GM21717 (cell line): ENCODE measurements around the gene ZNF202.
"Not testable (repeated sequence)": the region's sequence is repeated elsewhere in the genome, so short reads cannot be mapped to it uniquely, and the experiment has no call there.

Source experiments
- ATAC-seq: cut with Tn5 transposase; IDR thresholded peaks from one replicate; pipeline ENCODE4 v1.9.1; 2021; ENCODE audit warnings: mild to moderate bottlenecking, moderate library complexity; ENCODE audit not compliant: unreplicated experiment

Gene ZNF202

DNA sequence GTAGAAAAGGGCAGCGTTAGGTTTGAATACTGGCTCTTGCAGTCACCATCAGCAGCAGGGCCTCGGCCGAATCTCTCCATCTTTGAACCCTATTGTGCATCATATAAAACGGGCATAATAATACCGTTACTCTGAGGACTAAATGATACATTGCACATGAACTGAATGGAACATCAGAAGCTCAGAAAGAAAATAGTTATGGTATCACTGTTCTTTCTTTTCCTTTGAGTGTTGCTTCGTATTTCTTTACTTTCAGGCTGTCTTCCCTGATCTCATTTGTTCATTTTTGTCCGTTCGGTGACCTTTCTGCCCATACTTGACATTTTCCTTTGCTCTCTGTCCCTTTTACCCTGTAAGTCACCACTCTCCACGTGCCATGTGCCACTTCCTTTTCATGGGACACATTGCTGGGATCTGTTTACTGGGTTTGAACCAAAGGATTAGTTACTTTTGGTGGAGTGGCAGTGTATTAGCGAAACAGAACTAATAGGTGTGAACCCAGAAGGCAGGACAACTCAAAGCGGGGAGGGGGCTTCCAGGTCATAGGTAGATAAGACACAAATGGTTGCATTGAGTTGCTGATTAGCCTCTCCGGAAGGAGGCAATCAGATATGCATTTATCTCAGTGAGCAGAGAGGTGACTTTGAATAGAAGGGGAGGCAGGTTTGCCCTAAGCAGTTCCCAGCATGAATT is 717 bp upstream of the ZNF202 start:
- ATAC-seq, result no peak

DNA sequence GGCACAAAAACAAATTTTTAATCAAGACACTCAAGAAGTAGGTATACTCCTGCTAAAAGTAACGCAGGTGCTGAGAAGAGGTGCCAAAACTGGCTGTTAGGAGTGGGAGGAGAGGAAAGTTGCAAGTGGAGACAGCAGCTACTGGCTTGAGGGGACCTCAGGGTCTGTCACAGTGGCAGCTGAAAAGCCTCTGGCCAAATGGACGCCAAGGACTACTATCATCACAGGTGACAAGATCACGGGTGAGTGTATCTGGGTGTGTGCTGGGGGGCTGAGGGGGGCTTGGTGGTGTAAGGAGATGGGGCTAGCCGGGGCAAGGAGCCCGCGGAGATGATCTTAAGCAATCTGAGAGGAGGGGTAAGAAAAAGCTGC is 687 bp downstream of the ZNF202 start:
- ATAC-seq, result peak; percentile 4

DNA sequence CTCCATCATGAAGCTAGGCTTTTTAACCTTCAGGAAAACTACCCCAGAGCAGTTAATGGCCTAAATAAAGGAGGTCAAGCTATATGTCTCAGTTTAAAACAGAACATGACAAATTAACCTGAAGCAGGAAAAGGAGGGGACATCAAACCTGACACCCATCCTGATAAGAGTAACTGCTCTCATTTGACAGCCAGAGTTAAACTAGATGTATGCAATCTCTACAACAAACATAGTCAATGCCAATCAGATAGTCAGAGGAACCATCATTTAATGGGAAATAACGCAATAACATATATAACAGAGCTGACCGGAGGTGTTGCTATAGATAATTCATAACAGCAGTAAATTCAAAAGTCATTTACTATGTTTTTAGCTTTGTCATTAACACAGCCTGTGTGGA is 3.1 kb downstream of the ZNF202 start:
- no peak for ATAC-seq

DNA sequence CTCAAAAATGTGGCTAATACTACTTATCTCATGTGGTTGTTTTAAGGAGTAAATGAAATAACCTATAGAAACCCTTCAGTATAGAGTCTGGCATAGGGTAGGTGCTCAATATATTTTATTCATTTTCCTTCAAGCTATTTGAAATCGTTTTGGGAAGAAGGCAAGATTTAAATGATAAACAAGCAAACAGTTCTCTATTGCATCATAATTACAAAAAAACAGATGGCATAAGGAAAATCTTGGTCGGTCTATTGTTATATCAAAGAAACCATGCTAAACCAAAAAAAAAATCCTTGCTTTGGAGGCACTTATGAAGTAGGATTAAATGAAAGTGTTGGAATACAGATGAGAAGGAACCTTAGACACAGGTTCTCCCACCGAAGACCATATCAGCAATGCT is 4.7 kb downstream of the ZNF202 start:
- no peak for ATAC-seq

- no peak for ATAC-seq
These were observed 11.9 kb downstream of the ZNF202 start for GRCh38 chr11:123729602-123730001.

DNA sequence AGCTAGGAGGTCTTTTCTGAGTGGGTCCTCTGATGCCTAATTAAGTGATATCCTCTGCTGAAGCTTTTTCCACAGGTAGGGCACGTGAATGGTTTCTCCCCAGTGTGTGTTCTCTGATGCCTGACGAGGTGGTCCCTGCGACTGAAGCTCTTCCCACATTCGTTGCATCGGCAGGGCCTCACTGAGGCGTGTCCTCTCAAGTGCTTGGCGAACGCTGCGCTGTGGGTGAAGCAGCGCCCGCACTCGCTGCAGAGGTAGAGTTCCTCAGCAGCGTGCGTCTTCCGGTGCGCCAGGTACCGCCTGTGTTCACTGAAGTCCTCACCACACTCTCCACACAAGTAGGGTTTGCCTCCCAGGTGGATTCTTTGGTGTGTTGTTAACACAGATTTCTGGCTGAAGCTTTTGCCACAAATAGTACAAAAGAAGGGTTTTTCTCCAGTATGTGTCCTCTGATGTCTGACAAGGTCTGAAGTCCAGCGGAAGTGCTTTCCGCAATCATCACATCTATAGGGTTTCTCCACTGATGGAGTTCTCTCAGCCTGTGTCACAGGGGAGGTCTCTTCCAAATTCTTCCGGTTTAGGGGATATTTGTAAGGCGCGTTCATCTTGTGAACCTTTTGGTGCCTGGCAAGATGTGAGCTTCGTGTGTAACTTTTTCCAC is 15.3 kb downstream of the ZNF202 start:
- no peak for ATAC-seq

GRCh38 chr11:123719452-123719851 is 22.0 kb downstream of the ZNF202 start:
- no peak for ATAC-seq

DNA sequence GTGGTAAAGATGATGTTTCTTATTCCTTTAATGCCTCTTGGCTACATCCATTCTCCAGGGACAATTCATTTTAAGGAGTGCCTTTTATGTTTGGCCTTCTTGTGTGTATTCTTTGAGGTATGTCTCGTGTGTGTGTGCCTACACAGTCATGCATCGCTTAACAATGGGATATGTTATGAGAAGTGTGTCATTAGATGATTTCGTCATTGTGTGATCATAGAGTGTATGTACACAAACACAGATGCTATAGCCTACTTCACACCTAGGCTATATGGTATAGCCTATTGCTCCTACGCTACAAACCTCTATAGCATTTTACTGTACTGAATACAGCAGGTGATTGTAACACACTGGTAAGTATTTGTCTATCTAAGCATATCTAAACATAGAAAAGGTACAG is 23.0 kb downstream of the ZNF202 start:
- ATAC-seq, result no peak

- no peak for ATAC-seq
These were observed 23.4 kb downstream of the ZNF202 start for GRCh38 chr11:123718063-123718462.

GRCh38 chr11:123712627-123713026 is 28.8 kb downstream of the ZNF202 start:
- ATAC-seq, result not testable (repeated sequence)

DNA sequence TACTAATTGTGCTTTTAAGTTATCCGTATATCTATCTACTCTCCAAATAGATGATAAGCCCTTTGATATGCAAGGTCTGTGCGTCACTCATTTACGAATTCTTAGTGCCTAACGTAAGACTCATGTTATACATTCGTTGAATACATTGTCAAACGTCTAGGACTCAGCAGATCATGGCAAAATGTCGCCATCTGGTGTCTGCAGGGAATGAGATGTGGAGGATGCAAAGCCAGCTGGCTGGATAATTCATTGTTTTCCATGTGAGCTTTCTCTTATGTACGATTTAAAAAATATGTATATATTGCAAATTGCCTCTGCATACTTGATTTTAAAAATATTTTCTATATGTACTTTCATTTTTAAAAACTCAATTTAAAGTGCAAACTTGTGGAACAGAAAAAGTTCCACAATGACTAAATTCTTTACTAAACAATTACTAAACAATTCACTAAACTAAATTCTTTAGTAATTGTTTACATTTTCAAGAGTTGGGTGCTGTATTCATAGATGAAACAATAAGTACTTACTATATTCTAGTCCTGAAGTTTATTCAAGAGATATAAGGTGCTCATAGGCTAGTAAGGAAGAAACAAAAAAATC is 33.8 kb downstream of the ZNF202 start:
- no peak for ATAC-seq

GRCh38 chr11:123707206-123707605 is 34.3 kb downstream of the ZNF202 start:
- ATAC-seq, result no peak

- no peak for ATAC-seq
These were observed 37.1 kb downstream of the ZNF202 start for GRCh38 chr11:123704341-123704740.

GRCh38 chr11:123702696-123703095 is 38.8 kb downstream of the ZNF202 start:
- ATAC-seq, result no peak

GRCh38 chr11:123702139-123702538 is 39.3 kb downstream of the ZNF202 start:
- no peak for ATAC-seq

GRCh38 chr11:123700772-123701171 is 40.7 kb downstream of the ZNF202 start:
- no peak for ATAC-seq

GRCh38 chr11:123698546-123699127 is 42.8 kb downstream of the ZNF202 start:
- no peak for ATAC-seq

GRCh38 chr11:123696183-123696582 is 45.3 kb downstream of the ZNF202 start:
- ATAC-seq, result no peak

GRCh38 chr11:123695231-123695630 is 46.2 kb downstream of the ZNF202 start:
- no peak for ATAC-seq

DNA sequence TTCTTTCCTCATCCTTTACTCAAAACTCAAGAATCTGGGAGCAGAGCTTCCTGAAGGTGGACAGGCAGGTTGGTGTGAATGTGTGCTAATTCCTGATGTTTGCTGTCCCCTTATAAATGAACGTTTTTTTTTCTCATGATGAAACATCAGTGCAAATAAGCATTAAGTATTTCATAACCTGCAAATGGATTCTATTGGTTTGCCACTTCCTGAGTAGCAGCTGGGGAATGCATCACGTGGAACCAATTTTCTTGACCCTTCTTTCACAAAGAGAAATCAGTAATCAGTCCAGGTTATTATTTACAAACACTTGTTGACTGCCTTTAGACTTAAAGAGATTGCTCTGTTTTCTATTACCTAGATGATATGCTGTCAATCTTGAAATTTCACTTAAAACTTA is 46.9 kb downstream of the ZNF202 start:
- no peak for ATAC-seq

DNA sequence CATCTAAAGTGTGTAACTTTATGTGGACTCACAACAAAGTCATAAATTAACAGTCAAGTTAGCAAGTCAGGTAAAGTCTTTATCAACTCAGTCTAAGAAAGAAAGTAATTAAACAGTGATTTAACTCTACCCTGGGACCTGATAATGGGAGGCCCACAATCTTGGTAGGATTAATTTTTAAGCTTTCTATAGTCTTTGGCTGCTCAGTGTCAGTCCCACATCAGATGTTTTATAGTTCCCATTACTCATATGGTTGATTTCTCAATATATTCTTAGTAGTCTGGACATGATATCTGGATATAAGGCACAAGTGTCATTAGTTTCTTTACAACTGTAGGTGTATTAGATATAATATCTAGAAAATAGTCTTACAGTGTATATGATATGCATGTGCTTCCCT is 48.5 kb downstream of the ZNF202 start:
- ATAC-seq, result no peak

DNA sequence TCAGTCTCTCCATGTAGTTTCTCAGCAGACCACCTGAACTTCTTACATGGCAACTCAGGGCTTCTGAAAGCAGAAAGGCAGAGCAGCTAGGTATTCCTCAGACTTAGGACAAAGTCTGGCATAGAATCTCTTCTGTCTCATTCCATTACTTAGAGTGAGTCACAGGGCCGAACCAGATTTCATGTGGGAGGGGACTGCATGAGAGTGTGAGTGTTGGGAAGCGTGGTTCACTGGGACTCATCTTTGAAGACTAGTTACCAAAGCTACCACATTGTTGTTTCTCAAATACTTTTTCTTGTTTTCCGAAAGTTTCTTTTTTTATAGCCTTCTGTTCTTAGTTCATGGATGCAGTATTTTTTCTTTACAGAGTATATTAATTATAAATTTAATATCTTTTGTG is 51.0 kb downstream of the ZNF202 start:
- no peak for ATAC-seq
